Endodermal cell (in vitro differentiated cells): ENCODE results near the gene HYAL1. TPM values are rescaled to one million over a fixed set of nuclear protein-coding genes. Genes with fewer than 3 reads are reported as not detected.
"Not testable (repeated sequence)": the region's sequence is repeated elsewhere in the genome, so short reads cannot be mapped to it uniquely, and the experiment has no call there.

Experiments used
- DNase-seq: peaks from one replicate; pipeline ENCODE4 v3.0.0-alpha.2; 2017
- H3K27ac ChIP-seq: 2 replicates; pipeline ENCODE4 v1.5.1; 2013; ENCODE audit warnings: mild to moderate bottlenecking, low read depth, low read length, moderate library complexity
- H3K27me3 ChIP-seq: 2 replicates; pipeline ENCODE4 v1.6.1; 2013; ENCODE audit warnings: mild to moderate bottlenecking, low read length, moderate library complexity; ENCODE audit not compliant: insufficient read depth, control insufficient read depth, poor library complexity, severe bottlenecking
- H3K36me3 ChIP-seq: 2 replicates; pipeline ENCODE4 v1.7.0; 2013; ENCODE audit warnings: mild to moderate bottlenecking, low read length, moderate library complexity; ENCODE audit not compliant: control insufficient read depth, insufficient read depth
- H3K4me1 ChIP-seq: one replicate; pipeline ENCODE4 v1.7.0; 2013; ENCODE audit warnings: low read length; ENCODE audit not compliant: control insufficient read depth, insufficient read depth
- H3K4me3 ChIP-seq: 2 replicates; pipeline ENCODE4 v1.5.1; 2013; ENCODE audit warnings: mild to moderate bottlenecking, low read length, moderate library complexity
- H3K9ac ChIP-seq: 2 replicates; pipeline ENCODE4 v1.6.1; 2013; ENCODE audit warnings: mild to moderate bottlenecking, low read length, moderate library complexity; ENCODE audit not compliant: poor library complexity, severe bottlenecking; ENCODE audit errors: extremely low read depth
- H3K9me3 ChIP-seq: 2 replicates; pipeline ENCODE4 v1.6.1; 2013; ENCODE audit warnings: mild to moderate bottlenecking, low read length, moderate library complexity; ENCODE audit not compliant: control insufficient read depth
- H3K27ac Mint-ChIP-seq: 2 replicates; pipeline ENCODE4 v1.8.0; 2020; ENCODE audit warnings: mixed read lengths
- H3K27me3 Mint-ChIP-seq: 2 replicates; pipeline ENCODE4 v1.8.0; 2021; ENCODE audit warnings: mild to moderate bottlenecking, mixed read lengths; ENCODE audit not compliant: insufficient read depth
- H3K36me3 Mint-ChIP-seq: 2 replicates; pipeline ENCODE4 v1.8.0; 2020; ENCODE audit warnings: low read depth, mixed read lengths
- H3K4me1 Mint-ChIP-seq: 2 replicates; pipeline ENCODE4 v1.8.0; 2020; ENCODE audit warnings: mixed read lengths
- H3K4me3 Mint-ChIP-seq: 2 replicates; pipeline ENCODE4 v1.8.0; 2020; ENCODE audit warnings: mild to moderate bottlenecking, moderate library complexity, mixed read lengths
- H3K9me3 Mint-ChIP-seq: 2 replicates; pipeline ENCODE4 v1.8.0; 2020; ENCODE audit warnings: mild to moderate bottlenecking, mixed read lengths
- CTCF ChIP-seq: fragments of 200-600 bp; sonication (generic); conservative IDR thresholded peaks from 2 replicates; pipeline ENCODE4 v1.5.0; 2021; ENCODE audit warnings: antibody characterized with exemption, mild to moderate bottlenecking
- WGBS, 2 experiments: methylation state at CpG; one replicate each; pipeline versions ENCODE4 v1.1.5 to v1.1.7; 2013; ENCODE audit warnings: missing lambda C conversion rate in 2 of 2, mixed read lengths in 1 of 2; ENCODE audit not compliant: insufficient coverage in 1 of 2, insufficient read length in 1 of 2; 5-methylcytosine and 5-hydroxymethylcytosine counted together
- total RNA-seq, 2 donors: library from RNA; stranded (reverse); fragmentation: NEBNext Ultra II Directional in 1 of 2; extraction: Animal tissue kit (Norgen Biotek cat#: 25700) in 1 of 2; gene quantifications; 2 replicates in 1 of 2; 3 replicates in 1 of 2; pipeline ENCODE4 v1.2.1, GENCODE V29; 2021

Gene HYAL1
- total RNA-seq, 2 donors from 2014 or later = 0.92 to 1.8 TPM

DNA sequence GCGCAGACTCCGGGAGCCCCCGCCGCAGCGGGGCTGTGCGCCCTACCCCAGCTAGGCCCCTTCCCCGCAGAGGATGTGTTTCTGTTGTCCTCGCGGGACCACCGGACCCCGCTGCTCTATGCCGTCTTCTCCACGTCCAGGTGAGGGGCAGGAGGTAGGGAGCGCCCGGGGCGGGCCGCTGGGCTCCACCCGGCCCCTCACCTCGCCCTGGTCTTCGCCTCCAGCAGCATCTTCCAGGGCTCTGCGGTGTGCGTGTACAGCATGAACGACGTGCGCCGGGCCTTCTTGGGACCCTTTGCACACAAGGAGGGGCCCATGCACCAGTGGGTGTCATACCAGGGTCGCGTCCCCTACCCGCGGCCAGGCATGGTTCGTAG is 29.7 kb downstream of the HYAL1 start:
- peaks cover 15% of the 10 kb centered on the region for H3K4me1 Mint-ChIP-seq
- Histone ChIP-seq H3K4me1 (peaks cover 3% of the 10 kb centered on the region), H3K9me3 (no peaks in the 10 kb centered on the region), H3K36me3 (no peaks in the 10 kb centered on the region), H3K9ac (no peak overlapping the region), H3K27ac (no peak overlapping the region), H3K4me3 (no peak overlapping the region), H3K27me3 (peaks cover 39% of the 10 kb centered on the region)
- H3K36me3 Mint-ChIP-seq = no peaks in the 10 kb centered on the region
- no peak overlapping the region for H3K27ac Mint-ChIP-seq
- no peak for TF ChIP-seq CTCF
- no peak overlapping the region for H3K4me3 Mint-ChIP-seq
- WGBS, 2 experiments = 75 to 82% methylated on average over 17 to 30 of the region's 31 CpGs
- H3K9me3 Mint-ChIP-seq = peaks cover 7% of the 10 kb centered on the region
- peaks cover 65% of the 10 kb centered on the region for H3K27me3 Mint-ChIP-seq
- DNase-seq = no peak

DNA sequence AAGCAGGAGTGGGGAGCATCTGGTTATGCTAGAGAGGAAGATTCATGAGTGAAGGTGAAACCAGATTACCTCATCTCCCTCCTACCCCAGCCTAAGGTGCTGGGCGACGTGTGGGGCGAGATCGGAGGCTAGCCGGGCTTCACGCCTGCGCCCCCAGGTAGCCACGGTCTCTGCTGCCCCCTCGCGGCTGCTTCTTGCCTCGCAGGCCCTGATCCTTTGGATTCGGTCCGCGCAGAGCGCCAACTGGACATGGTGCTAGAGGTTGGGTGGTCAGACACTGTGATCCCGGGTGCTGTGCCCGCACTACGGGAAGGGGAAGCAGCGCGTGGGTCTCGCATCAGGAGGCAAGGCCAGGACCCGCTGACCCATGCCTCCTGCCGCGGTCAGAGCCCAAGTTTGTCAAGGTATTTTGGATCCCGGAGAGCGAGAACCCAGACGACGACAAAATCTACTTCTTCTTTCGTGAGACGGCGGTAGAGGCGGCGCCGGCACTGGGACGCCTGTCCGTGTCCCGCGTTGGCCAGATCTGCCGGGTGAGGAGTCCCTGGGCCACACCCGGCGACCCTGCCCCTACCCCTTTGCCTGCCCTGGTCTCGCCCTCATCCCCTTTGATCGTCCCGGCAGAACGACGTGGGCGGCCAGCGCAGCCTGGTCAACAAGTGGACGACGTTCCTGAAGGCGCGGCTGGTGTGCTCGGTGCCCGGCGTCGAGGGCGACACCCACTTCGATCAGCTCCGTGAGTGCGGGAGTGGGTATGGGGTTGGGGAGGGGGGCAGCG is 30.3 kb downstream of the HYAL1 start:
- H3K9ac ChIP-seq = no peak overlapping the region
- H3K27me3 Mint-ChIP-seq = peaks cover 61% of the 10 kb centered on the region
- H3K9me3 ChIP-seq = no peaks in the 10 kb centered on the region
- H3K36me3 ChIP-seq = no peaks in the 10 kb centered on the region
- no peak overlapping the region for H3K4me3 ChIP-seq
- H3K4me3 Mint-ChIP-seq = peak overlapping the region; percentile 38
- H3K27ac Mint-ChIP-seq = no peak overlapping the region
- peak; percentile 97 for DNase-seq
- peaks cover 15% of the 10 kb centered on the region for H3K4me1 Mint-ChIP-seq
- peak; percentile 99 for TF ChIP-seq CTCF
- 13 to 20% methylated on average over 12 to 60 of the region's 61 CpGs for WGBS, 2 experiments
- no peaks in the 10 kb centered on the region for H3K36me3 Mint-ChIP-seq
- no peak overlapping the region for H3K27ac ChIP-seq
- peaks cover 3% of the 10 kb centered on the region for H3K4me1 ChIP-seq
- H3K9me3 Mint-ChIP-seq = peaks cover 7% of the 10 kb centered on the region
- H3K27me3 ChIP-seq = peaks cover 39% of the 10 kb centered on the region

DNA sequence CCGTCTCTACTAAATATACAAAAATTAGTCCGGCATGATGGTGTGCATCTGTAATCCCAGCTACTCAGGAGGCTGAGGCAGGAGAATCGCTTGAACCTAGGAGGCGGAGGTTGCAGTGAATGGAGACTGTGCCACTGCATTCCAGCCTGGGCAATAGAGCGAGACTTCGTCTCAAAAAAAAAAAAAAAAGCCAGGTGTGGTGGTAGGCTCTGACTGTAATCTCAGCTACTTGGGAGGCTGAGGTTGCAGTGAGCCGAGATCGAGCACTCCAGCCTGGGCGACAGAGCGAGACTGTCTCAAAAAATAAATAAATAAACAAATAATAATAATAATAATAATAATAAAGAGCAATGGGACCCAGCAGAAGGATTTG is 30.9 kb downstream of the HYAL1 start:
- H3K4me1 Mint-ChIP-seq = peaks cover 19% of the 10 kb centered on the region
- not testable (repeated sequence) for H3K27ac Mint-ChIP-seq

More for the DNA sequence above, 30.9 kb downstream of the HYAL1 start:
- not testable (repeated sequence) for H3K9me3 ChIP-seq, H3K4me1 ChIP-seq, H3K4me3 Mint-ChIP-seq, DNase-seq, H3K9me3 Mint-ChIP-seq, H3K36me3 Mint-ChIP-seq, H3K36me3 ChIP-seq, H3K9ac ChIP-seq, H3K27ac ChIP-seq, H3K4me3 ChIP-seq
- 92 to 93% methylated on average over 3 to 6 of the region's 10 CpGs for WGBS, 2 experiments
- H3K27me3 ChIP-seq = peaks cover 39% of the 10 kb centered on the region
- peaks cover 56% of the 10 kb centered on the region for H3K27me3 Mint-ChIP-seq
